GM12874 (cell line): Measurements from ENCODE around the gene IL12RB1.
A peak's percentile ranks its signal among the peaks of the same experiment; 100 is the strongest.

Experiments used
- CTCF ChIP-seq: IDR thresholded peaks from 2 replicates; pipeline ENCODE4 v1.5.1; 2011; ENCODE audit warnings: low read depth, mild to moderate bottlenecking, control low read depth, low read length, moderate library complexity; ENCODE audit not compliant: insufficient read depth

IL12RB1 gene

GRCh38 chr19:18073197-18073596 is 13.5 kb downstream of the IL12RB1 start:
- TF ChIP-seq CTCF: no peak

GRCh38 chr19:18072335-18072734 is 14.4 kb downstream of the IL12RB1 start:
- no peak for TF ChIP-seq CTCF

DNA sequence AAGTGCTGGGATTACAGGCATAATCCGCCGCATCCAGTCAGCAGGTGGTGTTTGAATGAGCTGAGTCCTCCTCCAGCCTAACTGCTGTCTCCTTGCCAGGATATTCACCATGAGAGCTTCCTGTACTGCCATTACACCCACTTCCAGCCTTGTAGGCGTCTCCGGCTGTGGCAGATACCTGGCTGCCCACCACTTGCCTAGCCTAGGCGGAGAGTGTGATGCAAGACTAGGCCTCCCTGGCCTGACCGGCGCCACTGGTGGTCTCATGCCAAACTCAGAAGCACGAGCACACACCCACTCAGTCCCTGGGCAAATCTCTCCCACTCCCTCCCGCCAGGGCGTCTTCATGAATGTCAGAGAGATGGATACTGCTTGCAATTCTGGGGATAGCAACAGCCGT is 16.6 kb downstream of the IL12RB1 start:
- TF ChIP-seq CTCF: no peak

- no peak for TF ChIP-seq CTCF
Measured at GRCh38 chr19:18069383-18069782, 17.4 kb downstream of the IL12RB1 start.

- TF ChIP-seq CTCF: no peak
Measured at GRCh38 chr19:18068395-18068794, 18.3 kb downstream of the IL12RB1 start.

DNA sequence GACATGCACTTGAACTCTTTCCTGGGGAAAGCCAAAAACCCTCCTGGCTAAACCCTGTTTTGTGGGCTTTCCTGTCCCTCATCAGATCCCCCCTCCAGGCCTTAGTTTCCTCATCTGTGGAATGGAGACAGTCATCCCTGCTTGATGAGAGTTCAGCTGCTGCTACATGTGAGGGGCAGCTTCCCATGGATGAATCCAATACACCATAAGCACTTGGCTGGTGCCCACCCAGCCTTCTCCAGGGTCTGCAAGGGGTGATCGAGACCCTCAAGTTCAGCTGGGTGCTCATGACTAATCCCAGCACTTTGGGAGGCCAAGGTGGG is 21.6 kb downstream of the IL12RB1 start:
- no peak for TF ChIP-seq CTCF

GRCh38 chr19:18063463-18063862 is 23.3 kb downstream of the IL12RB1 start:
- TF ChIP-seq CTCF: peak; percentile 39; the same call in 1 of the 2 replicates

GRCh38 chr19:18062028-18062427 is 24.7 kb downstream of the IL12RB1 start:
- no peak for TF ChIP-seq CTCF
